ENCODE results near the gene JAG1. TPM values are rescaled to one million over a fixed set of nuclear protein-coding genes. Genes with fewer than 3 reads are reported as not detected.
A peak's percentile ranks its signal among the peaks of the same experiment; 100 is the strongest.

Gene JAG1
- total RNA-seq, 2 donors from 2014 or later, result 41.2 to 55.7 TPM

- peaks cover 7% of the 10 kb centered on the region for H3K4me1 ChIP-seq
- no peaks in the 10 kb centered on the region for H3K36me3 ChIP-seq (replicated peaks in 1 of 2; ENCODE audit: insufficient read depth in 1 of 2, low read depth in 2 of 2)
- intact Hi-C loops (cut with DNase I), result no loop called here
- no peak overlapping the region for H3K4me3 ChIP-seq
- peak; percentile 27 for ATAC-seq
- no peak for DNase-seq
- no peak for TF ChIP-seq POLR2A (IDR thresholded peaks at IDR 0.05)
- TF ChIP-seq CTCF (IDR thresholded peaks at IDR 0.05), result no peak
- no peak overlapping the region for H3K27ac ChIP-seq
- H3K27me3 ChIP-seq, result no peaks in the 10 kb centered on the region
- WGBS, 2 donors, result 92 to 93% methylated on average over 3 of the region's 3 CpGs
- H3K9me3 ChIP-seq, result no peaks in the 10 kb centered on the region
Observed at GRCh38 chr20:10626896-10627295, 46.9 kb downstream of the JAG1 start.

- intact Hi-C loops (cut with DNase I), result no loop called here
Observed at GRCh38 chr20:10625641-10626040, 48.2 kb downstream of the JAG1 start.

GRCh38 chr20:10622657-10623418, 51.0 kb downstream of the JAG1 start:
- no peaks in the 10 kb centered on the region for H3K36me3 ChIP-seq (replicated peaks in 1 of 2; ENCODE audit: insufficient read depth in 1 of 2, low read depth in 2 of 2)
- no peak overlapping the region for H3K4me3 ChIP-seq
- no peak overlapping the region for H3K27ac ChIP-seq
- ATAC-seq (peak; percentile 62), DNase-seq (peak in 2 of 4 donors; percentile 23 to 44)
- H3K27me3 ChIP-seq, result no peaks in the 10 kb centered on the region
- intact Hi-C loops (cut with DNase I), result no loop called here
- WGBS, 2 donors, result 70 to 87% methylated on average over 16 of the region's 16 CpGs
- H3K4me1 ChIP-seq, result peaks cover 7% of the 10 kb centered on the region
- no peaks in the 10 kb centered on the region for H3K9me3 ChIP-seq
- no peak for TF ChIP-seq POLR2A (IDR thresholded peaks at IDR 0.05)
- no peak for TF ChIP-seq CTCF (IDR thresholded peaks at IDR 0.05)

More at GRCh38 chr20:10625641-10626040, 48.2 kb downstream of the JAG1 start:
- H3K4me1 ChIP-seq, result peaks cover 7% of the 10 kb centered on the region
- no peaks in the 10 kb centered on the region for H3K9me3 ChIP-seq
- no peak for ATAC-seq
- no peak overlapping the region for H3K27ac ChIP-seq
- no peaks in the 10 kb centered on the region for H3K27me3 ChIP-seq
- H3K36me3 ChIP-seq (replicated peaks in 1 of 2; ENCODE audit: insufficient read depth in 1 of 2, low read depth in 2 of 2), result no peaks in the 10 kb centered on the region
- no peak for DNase-seq
- WGBS, 2 donors, result 96 to 100% methylated on average over 2 of the region's 2 CpGs
- no peak overlapping the region for H3K4me3 ChIP-seq
- TF ChIP-seq CTCF (IDR thresholded peaks at IDR 0.05) (no peak), POLR2A (IDR thresholded peaks at IDR 0.05) (no peak)

- no peak for ATAC-seq
- Histone ChIP-seq H3K9me3 (no peaks in the 10 kb centered on the region), H3K27ac (no peak overlapping the region), H3K4me1 (no peaks in the 10 kb centered on the region), H3K27me3 (no peaks in the 10 kb centered on the region), H3K4me3 (no peak overlapping the region), H3K36me3 (replicated peaks in 1 of 2; ENCODE audit: insufficient read depth in 1 of 2, low read depth in 2 of 2) (no peaks in the 10 kb centered on the region)
- no peak for DNase-seq
- 90 to 92% methylated on average over 3 of the region's 3 CpGs for WGBS, 2 donors
- TF ChIP-seq CTCF (IDR thresholded peaks at IDR 0.05) (no peak), POLR2A (IDR thresholded peaks at IDR 0.05) (no peak)
- intact Hi-C loops (cut with DNase I), result no loop called here
Observed at GRCh38 chr20:10621149-10621548, 52.6 kb downstream of the JAG1 start.

GRCh38 chr20:10619427-10619826, 54.4 kb downstream of the JAG1 start:
- H3K4me1 ChIP-seq, result no peaks in the 10 kb centered on the region

More at GRCh38 chr20:10619427-10619826, 54.4 kb downstream of the JAG1 start:
- Histone ChIP-seq H3K9me3 (no peaks in the 10 kb centered on the region), H3K27me3 (no peaks in the 10 kb centered on the region), H3K4me3 (no peak overlapping the region), H3K36me3 (replicated peaks in 1 of 2; ENCODE audit: insufficient read depth in 1 of 2, low read depth in 2 of 2) (no peaks in the 10 kb centered on the region), H3K27ac (no peak overlapping the region)
- TF ChIP-seq CTCF (IDR thresholded peaks at IDR 0.05) (no peak), POLR2A (IDR thresholded peaks at IDR 0.05) (no peak)
- DNase-seq, result no peak
- ATAC-seq, result no peak
- intact Hi-C loops (cut with DNase I), result no loop called here
- 88 to 89% methylated on average over 3 of the region's 3 CpGs for WGBS, 2 donors
